GM21360 (cell line): ENCODE measurements around the gene UBR1.
"Not testable (repeated sequence)": the region's sequence is repeated elsewhere in the genome, so short reads cannot be mapped to it uniquely, and the experiment has no call there.

Experiments
- ATAC-seq: cut with Tn5 transposase; IDR thresholded peaks from one replicate; pipeline ENCODE4 v1.9.1; 2021; ENCODE audit warnings: mild to moderate bottlenecking, moderate library complexity; ENCODE audit not compliant: unreplicated experiment

UBR1 gene

GRCh38 chr15:43067717-43068461 lies 37.9 kb downstream of the UBR1 start:
- ATAC-seq, result no peak

DNA sequence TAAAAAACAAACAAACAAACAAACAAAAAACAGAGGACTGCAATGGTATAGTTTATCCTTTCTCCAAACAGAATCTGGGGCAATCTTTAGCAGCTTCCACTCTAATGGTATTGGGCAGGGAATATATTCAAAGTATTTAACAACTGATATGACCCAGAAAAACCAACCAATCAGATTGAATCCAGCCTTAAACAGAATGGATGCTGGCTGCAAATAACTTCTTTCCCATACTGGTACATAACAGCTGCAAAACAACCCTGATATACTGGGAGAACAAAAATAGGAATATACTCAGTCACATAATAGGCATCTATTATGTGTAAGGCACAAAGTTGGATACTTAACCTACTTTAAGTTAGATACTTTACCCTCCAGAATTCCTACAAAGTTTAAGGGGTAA lies 49.1 kb downstream of the UBR1 start:
- no peak for ATAC-seq

GRCh38 chr15:43052860-43053259 lies 53.0 kb downstream of the UBR1 start:
- ATAC-seq, result no peak

GRCh38 chr15:43048935-43049334 lies 56.9 kb downstream of the UBR1 start:
- ATAC-seq, result no peak

GRCh38 chr15:43046484-43046883 lies 59.4 kb downstream of the UBR1 start:
- no peak for ATAC-seq

- no peak for ATAC-seq
Measured at GRCh38 chr15:43042885-43043284, 63.0 kb downstream of the UBR1 start.

DNA sequence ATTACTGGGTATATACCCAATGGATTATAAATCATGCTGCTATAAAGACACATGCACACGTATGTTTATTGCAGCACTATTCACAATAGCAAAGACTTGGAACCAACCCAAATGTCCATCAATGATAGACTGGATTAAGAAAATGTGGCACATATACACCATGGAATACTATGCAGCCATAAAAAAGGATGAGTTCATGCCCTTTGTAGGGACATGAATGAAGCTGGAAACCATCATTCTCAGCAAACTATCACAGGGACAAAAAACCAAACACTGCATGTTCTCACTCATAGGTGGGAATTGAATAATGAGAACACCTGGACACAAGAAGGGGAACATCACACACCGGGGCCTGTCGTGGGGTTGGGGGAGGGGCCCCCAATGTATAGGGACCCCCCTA lies 64.8 kb downstream of the UBR1 start:
- not testable (repeated sequence) for ATAC-seq

- not testable (repeated sequence) for ATAC-seq
Measured at GRCh38 chr15:43035240-43035639, 70.6 kb downstream of the UBR1 start.

- no peak for ATAC-seq
Measured at GRCh38 chr15:43029476-43029875, 76.4 kb downstream of the UBR1 start.

DNA sequence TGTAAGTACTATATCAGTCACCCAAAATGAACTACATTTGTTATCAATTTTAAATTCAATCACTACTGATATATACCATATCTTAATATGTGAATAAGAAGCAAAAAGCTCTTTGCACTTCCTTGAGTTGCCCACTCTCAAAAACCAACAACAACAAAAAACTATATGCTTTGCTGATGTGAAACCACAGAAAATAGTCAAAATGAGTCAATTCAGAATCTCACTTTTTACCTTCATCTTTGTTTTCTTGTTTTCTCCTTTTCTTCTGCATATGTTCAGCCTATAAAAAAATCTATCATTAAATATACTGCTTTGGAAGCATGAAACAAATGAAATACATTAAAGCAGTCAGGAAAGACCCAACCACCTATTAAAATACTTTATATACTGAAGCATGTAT lies 80.7 kb downstream of the UBR1 start:
- ATAC-seq, result no peak

DNA sequence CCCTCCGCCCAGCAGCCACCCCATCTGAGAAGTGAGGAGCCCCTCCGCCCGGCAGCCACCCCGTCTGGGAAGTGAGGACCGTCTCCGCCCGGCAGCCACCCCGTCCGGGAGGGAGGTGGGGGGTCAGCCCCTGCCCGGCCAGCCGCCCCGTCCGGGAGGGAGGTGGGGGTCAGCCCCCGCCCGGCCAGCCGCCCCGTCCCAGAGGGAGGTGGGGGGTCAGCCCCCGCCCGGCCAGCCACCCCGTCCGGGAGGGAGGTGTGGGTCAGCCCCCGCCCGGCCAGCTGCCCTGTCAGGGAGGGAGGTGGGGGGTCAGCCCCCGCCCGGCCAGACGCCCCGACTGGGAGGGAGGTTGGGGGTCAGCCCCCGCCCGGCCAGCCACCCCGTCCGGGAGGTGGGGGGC lies 91.2 kb downstream of the UBR1 start:
- not testable (repeated sequence) for ATAC-seq

DNA sequence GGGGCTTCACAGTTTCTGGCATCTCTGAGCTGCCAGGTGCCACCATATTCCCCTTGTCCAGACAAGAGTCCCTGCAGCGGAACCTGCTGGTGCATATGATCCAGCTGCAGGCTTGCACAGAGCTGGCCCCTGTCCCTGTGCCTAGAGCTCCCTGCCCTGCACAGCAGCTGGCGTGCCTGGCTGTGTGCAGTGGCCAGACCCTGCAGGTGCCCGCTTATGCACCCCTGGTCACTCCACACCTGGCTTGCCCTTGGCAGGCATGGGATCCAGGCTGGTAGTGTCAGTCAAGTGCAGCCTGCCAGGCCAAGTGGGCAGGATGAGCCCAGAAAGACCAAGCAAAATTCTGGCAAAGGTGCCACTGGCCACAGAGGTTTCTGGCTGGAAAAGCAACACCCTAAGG lies 96.6 kb downstream of the UBR1 start:
- ATAC-seq, result no peak

DNA sequence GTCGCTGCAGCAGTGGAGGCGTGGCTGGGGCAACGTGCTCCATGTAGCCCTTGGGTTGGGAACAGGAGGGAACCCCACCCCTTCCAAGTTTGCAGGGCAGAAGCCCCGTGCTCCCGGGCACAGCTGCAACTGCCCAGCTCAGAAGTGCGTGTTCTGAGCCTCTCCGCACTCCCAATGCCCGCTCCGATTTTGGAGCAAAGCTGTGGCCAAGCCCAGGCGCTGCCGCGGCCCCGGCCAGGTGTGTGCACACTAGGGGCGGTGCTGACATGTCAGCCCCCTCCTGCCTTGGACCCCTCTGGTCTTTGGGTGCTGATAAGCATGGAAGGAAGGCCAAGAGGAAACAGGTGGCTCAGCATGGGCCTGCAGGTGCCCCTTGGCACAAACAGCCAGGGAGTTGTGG lies 97.7 kb downstream of the UBR1 start:
- no peak for ATAC-seq

DNA sequence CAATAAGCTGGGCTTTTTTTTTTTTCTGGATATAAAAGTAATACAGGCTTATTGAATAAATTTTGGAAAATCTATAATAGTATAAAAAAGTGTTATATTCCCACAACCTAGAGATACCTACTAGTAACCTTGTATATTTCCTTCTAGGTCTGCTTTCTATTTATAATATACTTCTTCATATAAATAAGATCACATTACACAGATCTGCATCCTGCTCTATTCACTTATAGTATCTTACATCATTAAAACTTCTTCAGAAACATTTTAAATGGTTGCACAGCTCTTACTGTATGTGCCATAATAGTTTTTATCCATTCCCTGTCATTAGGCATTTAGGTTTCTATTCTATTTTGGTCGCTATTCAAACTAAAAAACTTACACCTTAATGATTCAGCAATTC lies 98.3 kb downstream of the UBR1 start:
- no peak for ATAC-seq

GRCh38 chr15:43006991-43007390 lies 98.8 kb downstream of the UBR1 start:
- ATAC-seq, result no peak

DNA sequence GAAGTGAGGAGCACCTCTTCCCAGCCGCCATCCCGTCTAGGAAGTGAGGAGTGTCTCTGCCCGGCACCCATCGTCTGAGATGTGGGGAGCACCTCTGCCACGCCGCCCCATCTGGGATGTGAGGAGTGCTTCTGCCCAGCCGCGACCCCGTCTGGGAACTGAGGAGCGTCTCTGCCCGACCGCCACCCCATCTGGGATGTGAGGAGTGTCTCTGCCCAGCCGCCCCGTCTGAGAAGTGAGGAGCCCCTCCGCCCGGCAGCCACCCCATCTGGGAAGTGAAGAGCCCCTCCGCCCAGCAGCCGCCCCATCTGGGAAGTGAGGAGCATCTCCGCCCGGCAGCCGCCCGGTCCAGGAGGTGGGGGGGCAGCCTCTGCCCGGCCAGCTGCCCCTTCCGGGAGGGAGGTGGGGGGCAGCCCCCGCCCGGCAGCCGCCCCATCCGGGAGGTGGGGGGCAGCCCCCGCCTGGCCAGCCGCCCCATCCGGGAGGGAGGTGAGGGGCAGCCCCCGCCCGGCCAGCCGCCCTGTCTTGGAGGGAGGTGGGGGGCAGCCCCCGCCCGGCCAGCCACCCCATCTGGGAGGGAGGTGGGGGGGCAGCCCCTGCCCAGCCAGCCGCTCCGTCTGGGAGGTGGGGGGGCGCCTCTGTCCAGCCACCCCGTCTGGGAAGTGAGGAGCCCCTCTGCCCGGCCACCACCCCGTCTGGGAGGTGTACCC lies 100.8 kb downstream of the UBR1 start:
- not testable (repeated sequence) for ATAC-seq

DNA sequence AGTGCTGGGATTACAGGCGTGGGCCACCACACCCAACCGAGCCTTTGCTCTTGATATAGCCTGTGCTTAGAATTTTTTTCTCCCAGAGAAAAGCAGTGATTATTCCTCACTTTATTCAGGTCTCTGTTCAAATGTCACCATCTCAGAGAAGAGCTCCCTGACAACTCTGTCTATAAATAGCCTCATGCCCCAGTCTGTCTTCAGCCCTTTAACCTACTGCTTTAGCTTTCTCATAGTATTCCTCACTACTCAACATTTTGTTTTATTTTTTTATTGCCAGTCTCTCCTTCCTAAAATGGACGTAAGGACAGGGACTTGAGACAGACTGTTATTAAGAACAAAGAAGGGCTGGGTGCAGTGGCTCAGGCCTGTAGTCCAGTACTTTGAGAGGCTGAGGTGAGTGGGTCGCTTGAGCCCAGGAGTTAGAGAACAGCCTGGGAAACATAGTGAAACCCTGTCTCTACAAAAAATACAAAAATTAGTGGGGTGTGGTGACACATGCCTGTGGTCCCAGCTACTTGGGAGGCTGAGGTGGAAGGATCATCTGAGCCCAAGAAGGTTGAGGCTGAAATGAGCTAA lies 106.5 kb downstream of the UBR1 start:
- ATAC-seq, result no peak

DNA sequence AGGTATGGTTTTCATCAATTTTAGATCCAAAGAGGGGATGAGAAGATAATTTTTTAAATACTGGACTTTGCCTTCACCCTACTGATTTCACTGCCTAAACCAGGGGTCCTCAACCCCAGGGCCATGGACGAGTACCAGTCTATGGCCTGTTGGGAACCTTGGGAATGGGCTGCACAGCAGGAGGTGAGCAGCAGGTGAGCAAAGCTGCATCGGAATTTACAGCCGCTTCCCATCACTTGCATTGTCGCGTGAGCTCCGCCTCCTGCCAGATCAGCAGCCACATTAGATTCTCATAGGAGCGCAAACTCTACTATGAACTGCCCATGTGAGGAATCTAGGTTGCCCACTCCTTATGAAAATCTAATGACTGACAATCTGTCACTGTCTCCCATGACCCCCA lies 109.0 kb downstream of the UBR1 start:
- ATAC-seq, result no peak

GRCh38 chr15:42994546-42994945 lies 111.3 kb downstream of the UBR1 start:
- no peak for ATAC-seq

DNA sequence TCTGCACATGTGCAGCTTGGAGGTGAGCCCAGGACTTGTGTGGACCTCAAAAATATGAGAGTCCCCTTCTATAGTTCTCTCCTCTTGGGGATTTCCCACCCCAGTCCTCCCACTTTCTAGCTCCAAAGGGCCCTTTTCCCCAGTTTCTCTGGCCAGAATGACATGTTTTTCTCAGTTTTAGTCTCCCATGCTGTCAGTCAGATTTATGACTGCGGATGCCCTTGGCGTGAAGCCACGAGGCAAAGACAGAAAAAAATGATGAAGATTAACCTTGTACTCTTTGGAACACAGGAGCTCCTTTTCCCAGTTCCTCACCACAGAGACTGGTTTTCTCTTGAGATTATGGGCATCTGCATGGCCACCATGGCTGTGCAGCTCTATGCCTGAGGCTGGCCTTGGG lies 113.2 kb downstream of the UBR1 start:
- no peak for ATAC-seq

GRCh38 chr15:42986693-42987342 lies 119.0 kb downstream of the UBR1 start:
- ATAC-seq, result no peak
